Lower leg skin (tissue), 3 donors: ENCODE results near the gene LEMD1.

Experiments
- CTCF ChIP-seq, 3 donors: fragments of 450-650 bp; IDR thresholded peaks; one replicate each; pipeline ENCODE4 v1.5.1; 2016; ENCODE audit warnings: antibody characterized with exemption in 3 of 3, mild to moderate bottlenecking in 3 of 3, moderate library complexity in 2 of 3
- POLR2A ChIP-seq, 2 donors: fragments of 450-650 bp; IDR thresholded peaks; one replicate each; pipeline ENCODE4 v1.6.1; 2016 to 2017; ENCODE audit warnings: antibody characterized with exemption in 2 of 2, mild to moderate bottlenecking in 1 of 2, moderate library complexity in 1 of 2

GRCh38 chr1:205422993-205423642 is 1.3 kb upstream of the LEMD1 start:
- no peak for TF ChIP-seq CTCF (IDR thresholded peaks at IDR 0.05)
- no peak for TF ChIP-seq POLR2A (IDR thresholded peaks at IDR 0.05)
